Activated CD4-positive, CD25-positive, alpha-beta regulatory T cell (primary cell): ENCODE results near the gene ARG1.
"Not testable (repeated sequence)": the region's sequence is repeated elsewhere in the genome, so short reads cannot be mapped to it uniquely, and the experiment has no call there.

Source experiments
- DNase-seq, 4 experiments: peaks; one replicate each; lab custom pipeline; 2025; lab: John Stamatoyannopoulos, UW

ARG1 gene

DNA sequence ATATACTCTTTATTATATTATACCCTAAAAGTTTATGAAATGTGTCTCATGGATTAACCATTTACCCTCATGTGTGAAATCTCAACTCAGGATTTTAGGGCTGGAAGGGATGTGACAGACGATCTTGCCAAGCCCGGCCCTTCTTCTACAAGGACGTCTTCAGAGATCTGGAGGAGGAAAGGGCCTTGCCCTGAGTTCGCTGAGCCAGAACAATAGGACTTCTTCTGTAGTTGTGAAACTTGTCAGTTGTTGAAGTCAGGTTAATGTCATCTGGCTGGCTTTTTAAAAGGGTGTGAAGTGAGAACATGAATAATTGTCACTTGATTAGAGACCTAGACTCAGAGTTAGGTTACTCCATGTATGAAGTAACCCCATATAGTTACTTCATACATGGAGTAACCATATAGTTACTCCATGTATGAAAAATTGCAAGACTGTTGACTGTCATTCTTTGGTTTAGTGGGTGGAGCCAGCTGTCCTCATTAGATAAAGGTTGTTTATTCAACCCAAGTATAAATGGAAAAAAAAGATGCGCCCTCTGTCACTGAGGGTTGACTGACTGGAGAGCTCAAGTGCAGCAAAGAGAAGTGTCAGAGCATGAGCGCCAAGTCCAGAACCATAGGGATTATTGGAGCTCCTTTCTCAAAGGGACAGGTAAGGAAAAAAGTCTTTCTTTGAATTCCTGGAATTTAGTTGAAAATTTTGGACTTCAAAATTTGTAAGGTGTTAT lies at the start of gene ARG1:
ARG1 (plus strand) TSS at position 541 of the 730 bp plus-strand sequence; CDS start at position 598, 57 bp downstream.
- no peak for DNase-seq

DNA sequence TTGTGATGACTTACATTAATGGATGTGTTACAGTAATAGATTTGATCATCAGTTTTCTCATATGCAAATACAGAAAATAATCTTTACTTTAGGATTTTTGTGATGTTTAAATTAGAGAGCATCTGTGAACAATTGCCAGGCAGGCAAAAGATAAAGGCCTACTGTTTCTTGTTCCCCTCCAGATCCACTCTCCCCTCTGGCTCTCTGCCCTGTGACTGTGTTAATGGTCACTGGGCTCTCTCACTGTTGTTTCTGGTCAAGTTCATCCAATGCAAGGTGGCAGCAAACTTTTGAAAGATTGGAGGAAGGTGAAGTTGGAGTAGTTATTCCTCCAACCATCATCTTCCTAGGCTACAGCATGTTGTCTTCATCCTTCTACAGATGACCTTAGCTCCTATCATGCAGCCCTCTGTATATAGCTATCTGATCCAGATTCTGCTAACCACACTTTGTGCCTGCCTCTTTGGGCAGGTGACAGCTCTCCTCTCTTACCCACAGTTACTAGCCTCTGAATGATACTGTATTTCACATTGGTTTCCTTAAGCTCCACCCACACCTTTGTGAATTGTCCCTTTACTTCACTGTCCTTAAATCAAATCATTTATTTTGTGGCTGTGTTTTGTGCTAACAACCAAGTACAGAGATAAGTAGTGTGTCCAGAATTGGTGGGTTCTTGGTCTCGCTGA lies 48.9 kb upstream of the ARG1 start:
- DNase-seq = no peak

DNA sequence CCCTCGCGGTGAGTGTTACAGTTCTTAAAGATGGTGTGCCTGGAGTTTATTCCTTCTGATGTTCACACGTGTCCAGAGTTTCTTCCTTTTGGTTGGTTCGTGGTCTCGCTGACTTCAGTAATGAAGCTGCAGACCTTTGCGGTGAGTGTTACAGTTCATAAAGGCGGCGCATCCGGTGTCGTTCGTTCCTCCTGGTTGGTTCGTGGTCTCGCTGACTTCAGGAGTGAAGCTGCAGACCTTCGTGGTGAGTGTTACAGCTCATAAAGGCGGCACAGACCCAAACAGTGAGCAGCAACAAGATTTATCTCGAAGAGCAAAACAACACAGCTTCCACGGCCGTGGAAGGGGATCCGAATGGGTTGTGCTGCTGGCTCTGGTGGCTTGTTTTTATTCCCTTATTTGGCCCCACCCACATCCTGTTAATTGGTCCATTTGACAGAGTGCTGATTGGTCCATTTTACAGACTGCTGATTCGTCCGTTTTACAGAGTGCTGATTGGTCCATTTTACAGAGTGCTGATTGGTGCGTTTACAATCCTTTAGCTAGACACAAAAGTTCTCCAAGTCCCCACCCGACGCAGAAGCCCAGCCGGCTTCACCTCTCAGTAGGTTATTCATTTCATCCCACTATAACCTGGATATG lies 48.2 kb upstream of the ARG1 start:
- no peak for DNase-seq

DNA sequence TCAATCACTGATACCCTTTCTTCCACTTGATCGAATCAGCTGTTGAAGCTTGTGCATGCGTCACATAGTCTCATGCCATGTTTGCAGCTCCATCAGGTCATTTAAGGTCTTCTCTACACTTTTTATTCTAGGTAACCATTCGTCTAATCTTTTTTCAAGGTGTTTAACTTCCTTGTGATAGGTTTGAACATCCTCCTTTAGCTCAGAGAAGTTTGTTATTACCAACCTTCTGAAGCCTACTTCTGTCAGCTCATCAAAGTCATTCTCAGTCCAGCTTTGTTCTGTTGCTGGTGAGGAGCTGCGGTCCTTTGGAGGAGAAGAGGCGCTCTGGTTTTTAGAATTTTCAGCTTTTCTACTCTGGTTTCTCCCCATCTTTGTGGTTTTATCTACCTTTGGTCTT lies 42.1 kb upstream of the ARG1 start:
- DNase-seq = not testable (repeated sequence)

DNA sequence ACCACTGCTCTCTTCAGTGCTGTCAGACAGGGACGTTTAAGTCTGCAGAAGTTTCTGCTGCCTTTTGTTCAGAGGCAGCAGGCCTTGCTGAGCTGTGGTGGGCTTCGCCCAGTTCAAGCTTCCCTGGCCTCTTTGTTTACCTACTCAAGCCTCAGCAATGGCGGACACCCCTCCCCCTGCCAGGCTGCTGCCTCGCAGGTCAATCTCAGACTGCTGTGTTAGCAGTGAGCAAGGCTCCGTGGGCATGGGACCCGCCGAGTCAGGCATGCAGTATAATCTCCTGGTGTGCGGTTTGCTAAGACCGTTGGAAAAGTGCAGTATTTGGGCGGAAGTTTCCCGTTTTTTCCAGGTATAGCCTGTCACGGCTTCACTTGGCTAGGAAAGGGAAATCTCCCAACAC lies 41.3 kb upstream of the ARG1 start:
- DNase-seq = not testable (repeated sequence)

DNA sequence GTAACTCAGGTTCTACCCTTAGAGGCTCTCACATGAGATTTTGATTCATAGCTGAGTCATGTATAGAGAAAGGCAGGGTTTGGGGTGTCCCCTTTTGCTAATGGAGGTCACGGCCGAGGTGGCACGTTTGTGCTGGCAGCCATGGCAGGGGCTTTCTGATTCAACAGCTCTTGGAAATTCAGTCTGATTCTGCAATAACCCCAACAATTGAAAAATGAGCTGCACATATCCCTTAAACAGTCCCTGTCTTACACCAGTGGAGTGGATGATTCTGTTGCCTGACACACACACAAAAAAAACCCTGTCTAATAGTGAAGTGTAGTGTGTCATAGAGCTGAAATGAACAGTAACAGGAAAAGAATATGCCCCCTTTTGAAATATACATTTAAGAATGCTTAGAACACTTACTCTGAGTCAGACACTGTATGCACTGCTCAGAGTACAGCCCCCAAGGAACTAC lies 40.4 kb upstream of the ARG1 start:
- peak in 1 of 4 experiments; percentile 6 for DNase-seq

DNA sequence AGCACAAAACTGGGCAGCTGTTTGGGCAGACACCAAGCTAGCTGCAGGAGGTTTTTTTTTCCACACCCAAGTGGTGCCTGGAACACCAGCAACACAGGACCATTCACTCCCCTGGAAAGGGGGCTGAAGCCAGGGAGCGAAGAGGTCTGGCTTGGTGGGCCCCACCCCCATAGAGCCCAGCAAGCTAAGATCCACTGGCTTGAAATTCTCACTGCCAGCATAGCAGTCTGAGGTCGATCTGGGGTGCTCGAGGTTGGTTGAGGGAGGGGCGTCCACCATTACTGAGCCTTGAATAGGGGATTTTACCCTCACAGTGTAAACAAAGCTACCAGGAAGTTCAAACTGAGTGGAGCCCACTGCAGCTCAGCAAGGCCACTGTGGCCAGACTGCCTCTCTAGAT lies 34.4 kb upstream of the ARG1 start:
- DNase-seq = not testable (repeated sequence)

DNA sequence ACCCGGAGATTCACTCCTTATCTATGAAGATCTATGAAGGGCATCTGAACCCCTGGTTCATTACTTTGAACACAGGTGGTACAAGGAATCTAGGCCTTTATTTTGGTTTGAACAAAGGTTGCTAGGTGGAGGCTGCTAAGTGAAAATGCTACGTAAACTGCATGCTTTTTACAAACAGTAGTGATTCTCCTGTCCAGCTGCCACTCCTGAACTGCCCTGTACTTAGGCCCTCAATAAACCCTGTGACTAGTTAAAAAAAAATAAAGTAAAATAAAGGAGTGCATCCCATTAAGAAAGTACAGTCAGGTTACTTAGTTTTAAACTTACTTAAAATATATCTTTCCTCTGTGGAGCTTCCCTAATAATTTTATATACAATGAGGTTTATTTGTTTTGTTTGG lies 27.7 kb upstream of the ARG1 start:
- no peak for DNase-seq

DNA sequence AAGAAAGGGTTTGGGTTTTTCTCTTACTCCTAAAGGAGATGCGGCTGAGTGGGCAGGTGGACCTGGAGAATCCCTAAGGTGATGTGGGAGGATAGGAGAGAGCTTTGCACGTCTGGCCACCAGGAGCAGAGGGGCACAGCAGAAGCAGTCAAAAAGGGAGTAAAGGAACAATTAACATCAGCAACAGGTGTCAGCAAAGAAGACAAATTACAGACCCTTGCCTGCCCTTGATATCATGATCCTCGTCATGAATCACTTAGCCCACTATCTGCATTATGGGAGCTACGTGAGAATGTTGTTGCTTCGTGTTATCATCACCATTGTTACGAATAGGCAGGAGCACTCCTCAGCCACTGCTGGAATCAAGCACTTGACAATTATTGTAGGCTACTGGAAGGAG lies 25.5 kb upstream of the ARG1 start:
- DNase-seq = no peak

DNA sequence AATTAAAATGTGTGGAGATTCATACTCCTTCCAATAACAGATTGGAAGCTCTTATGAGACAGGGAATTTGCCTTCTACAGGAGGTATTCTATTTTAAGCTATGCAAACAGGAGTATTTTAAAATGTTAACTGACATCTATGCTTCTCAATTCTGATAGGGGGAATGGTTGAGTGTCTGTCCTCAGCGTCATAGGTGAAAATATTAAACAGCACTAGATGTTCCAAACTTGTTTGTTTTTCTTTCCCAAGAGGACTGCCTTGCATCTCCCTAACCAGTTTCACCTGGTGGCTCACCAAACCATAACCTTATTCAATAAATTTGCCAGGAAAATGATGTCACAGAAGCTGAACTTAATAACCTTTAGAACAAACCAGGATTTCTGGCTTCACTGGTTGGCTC lies 24.6 kb upstream of the ARG1 start:
- DNase-seq = no peak

DNA sequence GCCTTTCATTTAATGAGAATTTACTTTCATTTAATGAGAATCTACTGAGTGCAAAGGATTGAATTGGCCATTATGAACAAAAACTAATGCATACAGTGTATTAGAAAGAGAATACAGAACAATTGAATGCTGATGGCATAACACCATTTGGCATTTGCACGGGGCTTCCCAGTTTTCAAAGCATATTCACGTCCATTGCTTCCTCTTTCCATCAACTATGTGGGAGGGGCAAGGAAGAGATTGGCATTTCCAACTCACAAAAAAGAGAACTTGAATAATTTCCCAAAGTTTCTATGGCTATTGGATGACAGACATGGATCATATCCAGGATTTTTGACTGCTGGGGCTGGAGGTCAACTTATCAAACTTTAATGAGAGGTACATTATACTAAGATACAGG lies 23.2 kb upstream of the ARG1 start:
- no peak for DNase-seq

DNA sequence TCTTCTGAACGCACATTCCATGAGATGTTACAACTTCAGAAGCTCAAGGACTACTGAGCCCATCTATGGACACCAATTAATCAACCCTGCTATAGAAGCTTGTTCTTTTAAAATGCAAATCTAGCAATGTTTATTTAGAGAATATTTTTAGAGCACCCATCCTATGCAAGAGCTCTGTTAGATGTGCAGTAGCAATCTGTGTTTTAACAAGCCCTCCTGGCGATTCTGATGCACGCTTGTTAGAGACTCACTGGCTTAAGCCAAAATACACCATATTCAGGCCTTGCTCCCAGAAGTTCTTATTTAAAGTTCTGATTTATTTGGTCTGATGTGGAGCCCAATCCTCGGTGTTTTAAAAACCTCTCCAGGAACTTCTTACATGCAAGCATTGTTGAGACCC lies 21.1 kb upstream of the ARG1 start:
- DNase-seq = no peak

DNA sequence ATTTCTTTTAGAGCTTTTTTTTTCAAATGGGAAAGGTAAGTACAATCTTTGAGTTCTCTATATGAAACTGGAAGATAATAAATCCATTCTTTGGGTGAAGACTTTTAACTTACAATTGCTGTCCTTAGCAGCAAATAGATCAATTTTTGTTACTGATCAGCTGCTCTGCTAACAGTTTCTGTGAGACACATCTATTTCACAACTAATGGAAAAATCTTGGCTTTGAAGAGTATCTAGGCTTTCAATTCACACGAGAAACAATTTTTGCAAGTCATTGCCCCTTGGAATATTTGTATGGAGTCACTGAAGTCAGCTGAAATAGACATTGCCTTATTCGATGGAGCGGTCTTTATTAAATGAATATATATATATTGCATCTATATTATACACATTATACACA lies 20.5 kb upstream of the ARG1 start:
- no peak for DNase-seq

DNA sequence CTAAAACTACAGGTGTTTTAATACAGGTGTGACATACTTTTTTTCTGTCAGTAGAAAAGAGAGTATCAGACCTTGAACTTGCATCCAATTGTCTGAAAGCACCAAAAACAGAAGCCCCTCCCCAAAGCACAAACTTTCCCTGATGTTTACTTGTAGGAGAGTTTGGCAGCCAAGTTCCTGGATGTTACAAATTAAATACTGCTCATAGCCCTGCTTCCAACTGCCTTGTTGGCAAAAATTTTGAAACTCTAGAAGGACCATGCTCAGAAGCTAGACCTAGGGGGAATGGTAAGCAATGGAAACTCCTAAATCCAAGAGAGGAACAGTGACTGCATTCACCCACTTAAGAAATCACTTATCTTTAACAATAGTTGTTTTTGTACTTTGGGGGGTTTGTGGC lies 17.0 kb upstream of the ARG1 start:
- DNase-seq = no peak

DNA sequence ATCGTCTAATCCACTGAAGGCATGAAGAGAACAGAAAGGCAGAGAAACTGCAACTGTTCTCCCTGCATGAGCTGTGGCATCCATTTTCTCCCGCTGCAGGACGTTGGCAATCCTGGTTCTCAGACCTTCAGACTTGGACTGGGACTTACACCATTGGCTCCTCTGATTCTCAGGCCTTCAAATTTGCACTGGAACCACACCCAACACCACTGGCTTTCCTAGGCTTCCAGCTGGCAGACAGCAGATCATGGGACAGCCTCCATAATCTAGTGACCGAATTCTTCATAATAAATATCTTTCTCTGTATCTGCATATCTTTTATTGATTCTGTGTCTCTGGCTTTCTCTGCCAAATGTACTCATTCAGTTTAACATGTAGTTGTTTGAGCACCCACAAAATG lies 14.1 kb upstream of the ARG1 start:
- no peak for DNase-seq

DNA sequence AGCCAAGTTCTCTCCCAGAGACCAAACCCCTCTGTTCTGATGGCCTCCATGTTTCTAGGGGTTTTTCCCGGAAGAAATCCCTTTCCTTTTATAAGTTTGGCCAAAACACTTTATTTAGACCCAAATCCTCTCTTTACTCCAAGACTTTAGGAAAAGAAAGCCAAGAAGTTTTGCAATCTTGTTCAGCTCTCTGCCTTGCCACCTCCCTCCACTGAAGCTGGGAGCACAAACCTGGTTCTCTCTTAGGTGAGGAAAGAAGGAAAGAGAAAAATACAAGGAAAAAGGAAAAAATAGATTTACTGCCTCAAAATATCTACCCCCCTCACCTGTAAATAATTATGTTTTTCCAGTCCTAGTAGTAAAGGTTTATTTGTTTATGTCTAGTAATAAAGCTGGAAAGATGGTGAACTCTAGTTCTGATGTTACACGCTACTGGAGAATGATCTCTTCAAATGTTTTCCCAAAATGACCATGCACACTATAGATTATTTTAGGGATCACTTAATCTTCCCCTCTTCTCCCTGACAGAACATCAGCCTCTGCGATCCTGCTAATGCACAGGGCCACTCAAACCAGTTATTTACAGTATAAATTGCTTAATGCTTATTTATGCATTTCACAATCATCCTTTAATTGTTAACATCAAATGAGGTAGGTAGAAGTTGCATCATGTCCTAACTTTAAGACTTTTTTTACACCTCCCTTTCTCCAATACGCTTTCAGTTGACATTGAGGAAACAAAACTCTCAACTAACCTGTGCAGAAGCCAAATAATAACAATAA lies 10.9 kb upstream of the ARG1 start:
- no peak for DNase-seq

DNA sequence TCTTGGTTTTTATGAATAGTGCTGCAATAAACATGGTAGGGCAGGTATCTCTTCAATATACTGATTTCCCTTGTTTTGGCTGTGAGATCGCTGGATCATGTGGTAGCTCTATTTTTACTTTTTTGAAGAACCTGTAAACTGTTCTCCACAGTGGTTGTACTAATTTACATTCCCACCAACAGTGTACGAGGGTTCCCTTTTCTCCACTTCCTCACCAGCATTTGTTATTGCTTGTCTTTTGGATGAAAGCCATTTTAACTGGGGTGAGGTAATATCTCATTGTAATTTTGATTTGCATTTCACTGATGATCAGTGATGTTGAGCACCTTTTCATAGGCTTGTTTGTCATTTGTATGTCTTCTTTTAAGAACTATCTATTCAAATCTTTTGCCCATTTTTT lies 8.0 kb upstream of the ARG1 start:
- no peak for DNase-seq

DNA sequence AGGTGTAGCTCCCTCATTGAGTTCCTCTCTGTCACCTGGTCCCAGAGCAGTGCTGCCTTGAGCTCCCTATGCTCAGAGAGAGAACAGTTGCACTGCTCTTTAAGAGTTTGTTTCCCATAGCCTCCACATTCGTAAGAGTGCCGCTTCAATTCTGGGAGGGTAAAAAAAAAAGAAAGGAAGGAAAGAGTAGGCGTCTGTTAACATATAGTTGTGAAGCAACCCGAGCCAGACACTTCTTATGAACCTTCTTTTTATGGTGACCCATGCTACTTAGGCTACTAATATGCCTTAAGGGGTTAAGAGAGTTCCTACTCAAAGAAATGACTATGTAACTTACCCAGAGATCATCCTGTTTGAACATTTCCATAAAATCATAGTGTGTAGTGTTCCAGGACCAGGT lies 4.3 kb upstream of the ARG1 start:
- DNase-seq = no peak

DNA sequence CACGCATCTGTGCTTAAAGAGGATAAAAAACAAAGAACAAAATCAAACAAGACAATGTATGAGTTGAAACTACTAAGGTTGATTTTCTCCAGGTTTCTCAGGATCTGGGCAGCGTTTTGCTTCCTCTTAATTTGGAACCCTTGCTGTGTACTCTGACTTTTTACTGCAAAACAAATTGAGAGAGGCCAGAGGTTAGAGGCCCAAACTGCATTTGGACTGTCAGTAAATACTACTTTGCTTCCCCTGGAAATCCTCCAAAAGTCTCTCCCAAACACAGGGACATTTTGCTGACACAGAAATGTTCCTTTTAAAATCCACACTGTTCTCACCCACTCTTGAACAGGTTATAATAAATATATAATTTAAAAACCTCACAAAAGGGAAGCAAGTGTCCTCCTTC lies 1.1 kb downstream of the ARG1 start:
- no peak for DNase-seq

DNA sequence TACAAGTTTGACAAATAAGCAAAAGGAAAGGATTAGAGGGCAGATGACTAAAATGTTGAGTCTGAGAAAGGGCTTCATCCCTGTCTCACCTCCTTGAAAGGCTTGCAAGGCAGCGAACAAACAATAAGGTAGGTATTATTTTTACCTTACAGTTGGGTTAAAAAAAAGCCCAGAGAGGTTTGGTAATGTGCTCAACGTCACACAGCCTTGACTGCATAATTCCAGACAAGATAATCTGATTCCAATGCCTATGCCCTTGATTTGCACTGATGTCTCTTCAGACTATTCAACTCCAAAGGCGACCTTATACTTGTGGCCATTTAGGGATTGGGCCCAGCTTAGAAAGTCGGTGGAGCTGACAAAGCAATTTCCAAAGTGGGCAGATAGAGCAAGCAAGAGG lies 1.7 kb downstream of the ARG1 start:
- no peak for DNase-seq

DNA sequence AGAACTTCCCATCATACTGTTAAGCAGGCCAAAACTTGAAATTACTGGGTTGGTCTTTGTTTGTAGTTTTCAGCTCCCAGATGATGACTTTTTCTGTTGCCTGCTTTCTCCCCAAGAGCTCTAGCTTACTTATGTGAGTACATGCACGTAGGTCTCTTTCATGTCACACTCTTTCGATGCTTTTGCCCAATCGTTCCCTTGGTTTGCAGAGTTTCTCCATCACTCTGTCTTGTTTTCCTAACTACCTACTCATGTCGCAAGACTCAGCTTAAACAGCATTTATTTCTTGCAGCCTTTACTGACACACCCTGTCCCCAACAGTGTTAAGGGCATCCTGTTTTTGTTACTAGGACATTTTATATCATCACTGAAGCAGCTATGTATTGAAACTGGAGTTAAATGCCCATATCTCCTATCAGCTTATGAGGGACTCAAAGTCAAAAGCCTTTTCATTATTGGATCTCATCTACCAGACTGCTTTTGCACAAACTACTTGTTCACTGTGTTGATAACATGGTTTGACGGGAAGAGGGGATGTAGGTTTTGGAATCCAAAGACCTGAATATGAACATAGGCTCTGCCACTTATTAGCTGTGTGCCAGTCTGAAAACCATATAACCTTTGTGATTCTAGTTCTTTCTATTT lies 2.9 kb downstream of the ARG1 start:
- DNase-seq = no peak

DNA sequence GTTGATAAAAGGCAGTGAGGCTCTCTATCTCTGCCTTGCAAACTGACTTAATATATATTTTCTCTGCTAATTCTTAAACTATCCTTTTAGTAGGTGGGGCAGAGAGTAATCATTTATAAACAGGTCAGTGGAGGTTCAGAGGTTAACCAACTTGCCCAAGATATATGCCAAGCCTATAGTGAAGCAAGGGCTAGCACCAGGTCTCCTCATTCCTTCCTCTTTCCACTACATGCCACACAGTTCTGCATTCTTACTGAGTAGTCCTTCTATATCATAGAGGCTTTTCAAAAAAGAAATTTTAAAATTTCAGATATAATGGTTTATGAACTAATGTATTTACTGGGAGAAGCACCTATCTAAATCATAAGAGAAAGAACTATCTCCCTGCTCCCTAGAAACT lies 8.5 kb downstream of the ARG1 start:
- DNase-seq = no peak
